HFF-Myc (cell line): ENCODE measurements around the gene UMOD.

ENCODE experiments used
- DNase-seq: peaks from one replicate; pipeline ENCODE4 v3.0.0-alpha.2; 2011; ENCODE audit warnings: low read depth; ENCODE audit errors: extremely low read depth
- H3K4me3 ChIP-seq: replicated peaks from 2 replicates; pipeline ENCODE4 v1.5.1; 2011; ENCODE audit warnings: low read depth, mild to moderate bottlenecking, control low read depth, low read length
- CTCF ChIP-seq: IDR thresholded peaks from 2 replicates; pipeline ENCODE4 v1.5.1; 2012; ENCODE audit warnings: mild to moderate bottlenecking, low read depth, low read length, control low read depth; ENCODE audit errors: missing control alignments

UMOD gene

GRCh38 chr16:20395946-20396345, 43.4 kb upstream of the UMOD start:
- TF ChIP-seq CTCF: no peak
- no peak for DNase-seq
- H3K4me3 ChIP-seq: no peak overlapping the region

DNA sequence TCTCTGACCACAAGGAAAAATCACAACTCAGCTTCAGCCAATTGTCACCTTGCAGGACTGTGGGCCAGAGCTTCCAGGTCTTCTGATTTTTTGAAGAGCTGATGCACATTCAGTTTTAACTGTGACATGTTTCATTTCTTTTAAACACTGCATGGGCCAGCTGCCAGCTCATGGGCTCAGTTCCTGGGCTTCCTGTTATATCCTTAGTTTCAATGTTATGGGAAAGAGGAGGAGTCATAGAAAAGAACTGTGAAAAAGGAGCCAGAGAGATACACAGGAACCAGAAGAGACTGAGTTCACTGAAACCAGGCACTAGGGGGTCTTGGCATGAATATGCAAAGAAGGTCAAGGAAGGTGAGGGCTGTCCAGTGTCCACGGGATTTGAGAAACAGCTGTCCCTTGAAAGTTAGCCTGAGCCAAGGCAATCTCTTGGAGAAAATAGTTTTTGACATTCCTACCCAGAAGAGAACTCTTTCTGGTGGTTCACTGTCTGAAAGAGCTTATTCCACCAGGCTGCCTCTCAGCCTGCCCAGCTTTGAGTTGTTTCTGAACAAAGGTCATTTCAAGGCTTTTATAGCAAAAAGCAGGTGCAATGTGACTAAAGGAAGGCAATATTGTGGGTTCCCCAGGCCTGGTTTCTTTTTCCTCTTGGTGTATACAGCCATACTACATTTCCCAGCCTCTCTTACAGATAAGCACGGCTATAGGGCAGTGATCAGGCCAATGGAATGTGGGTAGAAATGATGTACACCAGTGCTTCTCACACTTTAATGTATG, 41.5 kb upstream of the UMOD start:
- no peak for TF ChIP-seq CTCF

GRCh38 chr16:20391045-20391444, 38.5 kb upstream of the UMOD start:
- TF ChIP-seq CTCF: no peak
- DNase-seq: no peak
- H3K4me3 ChIP-seq: no peak overlapping the region

More for the DNA sequence above, 41.5 kb upstream of the UMOD start:
- no peak for DNase-seq
- H3K4me3 ChIP-seq: no peak overlapping the region

- no peak for TF ChIP-seq CTCF
- DNase-seq: no peak
- H3K4me3 ChIP-seq: no peak overlapping the region
Measured at GRCh38 chr16:20388854-20389253, 36.3 kb upstream of the UMOD start.

DNA sequence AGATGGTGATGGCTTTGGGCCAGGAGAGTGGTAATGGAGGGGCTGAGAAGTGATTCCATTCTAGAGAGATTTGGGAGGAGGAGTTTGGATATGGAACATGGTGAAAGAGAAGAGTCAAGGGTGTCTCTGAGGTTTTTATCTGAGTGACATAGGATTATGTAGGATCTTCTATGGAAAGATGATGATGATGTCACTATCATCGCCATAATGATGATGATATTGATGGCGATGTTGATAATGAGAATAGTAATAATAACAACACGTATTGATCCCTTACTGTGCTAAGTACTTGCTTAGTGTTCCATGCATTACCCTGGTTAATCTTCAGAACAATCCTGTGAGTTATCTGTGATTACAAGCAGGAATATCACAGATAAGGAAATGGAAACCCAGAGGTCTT, 35.5 kb upstream of the UMOD start:
- H3K4me3 ChIP-seq: no peak overlapping the region
- TF ChIP-seq CTCF: no peak
- DNase-seq: no peak

DNA sequence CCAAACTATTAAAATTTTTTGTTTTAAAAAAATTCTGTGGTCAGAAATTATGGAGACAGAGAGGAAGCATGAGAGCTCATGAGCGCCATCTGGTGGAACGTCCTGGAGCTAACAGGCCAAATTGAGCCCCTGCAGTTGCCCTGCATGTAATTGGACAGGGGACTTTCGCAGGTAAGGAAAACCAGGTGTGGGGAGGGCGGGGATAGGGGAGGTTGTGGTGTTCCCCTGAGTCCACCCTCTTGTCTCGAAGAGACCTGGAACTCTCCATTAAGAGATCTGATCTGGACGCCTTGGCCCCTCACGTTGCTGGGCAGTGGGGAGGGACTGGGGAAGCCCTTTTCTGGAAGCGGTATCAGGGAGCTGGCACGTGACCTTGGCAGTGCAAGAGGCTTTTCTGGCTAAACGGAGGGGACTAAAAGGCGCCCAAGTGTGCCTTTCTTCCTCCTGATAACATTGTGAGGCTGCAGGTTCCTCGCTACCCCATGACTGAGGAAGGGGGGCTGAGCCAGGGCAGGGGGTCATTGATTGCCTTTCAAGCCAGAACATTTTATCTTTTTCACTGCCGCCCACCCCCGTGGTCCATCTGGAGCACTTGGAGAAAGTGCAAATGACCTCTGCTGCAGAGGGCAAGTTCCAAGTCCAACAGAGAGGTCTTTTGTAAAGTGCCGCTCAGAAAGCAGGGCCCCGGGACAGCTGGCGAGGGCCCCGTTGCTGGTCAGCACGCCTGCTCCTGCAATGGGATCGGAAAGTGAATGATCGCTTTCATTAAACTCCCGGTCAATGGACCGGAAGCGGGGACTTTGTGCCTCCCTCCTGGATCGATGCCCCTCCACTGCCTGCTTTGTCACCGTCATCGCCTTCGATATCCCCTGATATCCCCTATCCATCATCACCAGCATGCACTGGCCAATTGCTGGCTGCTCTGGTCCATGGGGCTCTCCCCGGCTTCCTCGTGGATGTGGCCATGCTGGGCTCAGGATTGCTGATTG, 33.6 kb upstream of the UMOD start:
- DNase-seq: peak; percentile 16
- no peak overlapping the region for H3K4me3 ChIP-seq
- peak; percentile 82 for TF ChIP-seq CTCF
